Activated CD8-positive, alpha-beta memory T cell treated with anti-CD3 and anti-CD28 coated beads, Interleukin-2, amount 10 ng/mL, durations not matched to agents 7 days and 5 days (primary cell): ENCODE measurements around the gene VIPR2. TPM values are rescaled to one million over a fixed set of nuclear protein-coding genes. Genes with fewer than 3 reads are reported as not detected.

ENCODE experiments used
- ATAC-seq: fragments of 150-1000 bp; cut with Tn5 transposase; one replicate; pipeline ENCODE4 v1.10.0; 2021; ENCODE audit warnings: moderate library complexity
- CTCF ChIA-PET: fragments of 350-600 bp; sonication (Branson Sonifier 250); formaldehyde crosslinking; loops from one replicate; lab custom pipeline; 2021; ENCODE audit warnings: antibody characterized with exemption; lab: Charles Lee
- DNase-seq: peaks from one replicate; pipeline ENCODE4 v3.0.0-alpha.2; 2020
- H3K27ac Mint-ChIP-seq: one replicate; pipeline ENCODE4 v1.8.0; 2021; ENCODE audit warnings: mild to moderate bottlenecking, mixed read lengths
- H3K27me3 Mint-ChIP-seq: one replicate; pipeline ENCODE4 v1.8.0; 2021; ENCODE audit warnings: mixed read lengths
- H3K36me3 Mint-ChIP-seq: one replicate; pipeline ENCODE4 v1.8.0; 2021; ENCODE audit warnings: mild to moderate bottlenecking, mixed read lengths
- H3K4me1 Mint-ChIP-seq: one replicate; pipeline ENCODE4 v1.8.0; 2021; ENCODE audit warnings: mixed read lengths
- H3K4me3 Mint-ChIP-seq: one replicate; pipeline ENCODE4 v1.8.0; 2021; ENCODE audit warnings: mild to moderate bottlenecking, moderate library complexity, mixed read lengths
- H3K9me3 Mint-ChIP-seq: one replicate; pipeline ENCODE4 v1.8.0; 2022; ENCODE audit warnings: low read depth, mixed read lengths
- total RNA-seq, 2 experiments: library from RNA; stranded (reverse); gene quantifications; one replicate each; pipeline ENCODE4 v1.2.3, GENCODE V29; 2021

Gene VIPR2
- total RNA-seq, 2 experiments from 2014 or later = 0.05 TPM; not detected in 1

DNA sequence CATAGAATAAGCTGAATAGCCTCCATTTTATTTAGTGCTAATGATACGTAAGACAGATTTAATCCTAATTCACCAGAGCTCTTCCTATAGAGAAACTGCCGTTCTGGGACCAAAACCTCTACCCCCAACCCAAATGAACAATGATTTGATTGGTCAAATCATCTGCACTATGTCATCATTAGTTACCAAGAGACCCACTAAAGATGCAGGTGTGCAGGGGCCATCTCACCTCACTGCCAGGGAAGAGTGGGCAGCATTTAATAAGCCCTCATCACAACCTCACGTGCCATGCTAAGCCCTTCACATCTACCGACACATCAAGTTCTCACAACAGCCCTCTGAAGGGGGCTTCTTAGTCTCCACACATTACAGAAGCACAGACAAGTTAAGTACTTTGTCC, 87.0 kb downstream of the VIPR2 start:
- ATAC-seq (no peak), DNase-seq (no peak)
- CTCF ChIA-PET = no interaction called here
- Mint-ChIP-seq H3K9me3 (no peaks in the 10 kb centered on the region), H3K36me3 (no peaks in the 10 kb centered on the region), H3K4me3 (no peak overlapping the region), H3K27ac (no peak overlapping the region), H3K27me3 (peaks cover 2% of the 10 kb centered on the region), H3K4me1 (no peaks in the 10 kb centered on the region)

DNA sequence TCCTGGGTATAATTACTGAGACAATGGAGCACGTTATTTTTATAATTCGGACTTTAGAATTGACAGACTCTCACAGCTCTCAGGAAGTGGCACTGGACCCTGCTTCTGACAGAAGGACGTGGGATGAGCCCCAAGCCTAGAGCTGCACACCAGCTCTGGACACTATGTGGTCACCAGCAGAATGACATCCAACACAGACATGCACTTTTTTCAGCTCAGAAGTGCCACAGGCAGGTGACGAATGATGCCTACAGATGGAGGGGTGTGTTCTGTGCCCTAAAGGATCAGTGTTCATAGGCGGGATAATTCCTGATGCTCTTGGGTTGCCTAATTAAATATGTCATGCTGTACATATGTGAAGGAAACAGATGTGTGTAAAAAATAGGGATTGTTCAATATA, 87.9 kb downstream of the VIPR2 start:
- Mint-ChIP-seq H3K27ac (no peak overlapping the region), H3K27me3 (peaks cover 8% of the 10 kb centered on the region), H3K36me3 (peaks cover 3% of the 10 kb centered on the region), H3K9me3 (no peaks in the 10 kb centered on the region), H3K4me3 (no peak overlapping the region), H3K4me1 (peaks cover 6% of the 10 kb centered on the region)
- no peak for DNase-seq
- CTCF ChIA-PET = no interaction called here
- no peak for ATAC-seq

DNA sequence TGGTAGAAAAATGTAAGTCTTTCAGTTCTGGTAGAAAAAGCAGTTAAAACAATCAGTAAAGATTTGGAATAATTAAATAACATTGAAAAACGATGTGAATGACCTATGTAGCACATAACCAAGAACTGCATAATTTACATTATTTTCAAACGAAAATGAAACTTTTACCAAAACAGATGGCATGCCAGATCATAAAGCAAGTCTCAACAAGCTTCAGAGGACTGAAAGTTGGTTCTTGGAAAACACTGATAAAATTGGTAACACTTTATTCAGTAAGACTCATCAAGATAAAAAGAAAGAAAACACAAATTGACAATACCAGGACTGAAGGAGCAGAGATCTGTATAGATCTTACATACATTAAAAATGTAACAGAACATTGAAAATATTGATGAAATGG, 92.8 kb downstream of the VIPR2 start:
- DNase-seq (no peak), ATAC-seq (no peak)
- Mint-ChIP-seq H3K4me1 (peaks cover 15% of the 10 kb centered on the region), H3K27ac (no peak overlapping the region), H3K27me3 (peaks cover 36% of the 10 kb centered on the region), H3K36me3 (peaks cover 3% of the 10 kb centered on the region), H3K9me3 (no peaks in the 10 kb centered on the region), H3K4me3 (no peak overlapping the region)
- CTCF ChIA-PET = no interaction called here

DNA sequence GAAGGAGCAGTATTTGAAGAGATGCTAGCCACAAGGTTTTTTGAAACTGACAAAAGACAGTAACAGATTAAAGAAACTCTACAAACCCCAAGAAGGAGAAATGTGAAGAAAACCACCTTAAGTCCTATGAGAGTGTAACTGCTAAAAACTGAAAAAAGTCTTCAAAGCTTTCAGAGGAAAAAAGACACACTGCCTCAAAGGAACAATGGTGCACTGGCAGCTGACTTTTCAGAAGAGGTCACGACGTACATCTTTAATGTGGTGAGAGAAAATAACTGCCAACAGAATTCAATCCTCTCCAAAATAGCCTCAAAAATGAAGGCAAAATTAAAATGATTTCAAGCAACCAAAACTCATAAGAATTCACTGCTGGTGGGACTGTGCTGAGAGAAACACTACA, 94.0 kb downstream of the VIPR2 start:
- DNase-seq (no peak), ATAC-seq (no peak)
- Mint-ChIP-seq H3K4me1 (peaks cover 15% of the 10 kb centered on the region), H3K27ac (no peak overlapping the region), H3K36me3 (peaks cover 3% of the 10 kb centered on the region), H3K4me3 (no peak overlapping the region), H3K9me3 (no peaks in the 10 kb centered on the region), H3K27me3 (peaks cover 40% of the 10 kb centered on the region)
- CTCF ChIA-PET = no interaction called here

DNA sequence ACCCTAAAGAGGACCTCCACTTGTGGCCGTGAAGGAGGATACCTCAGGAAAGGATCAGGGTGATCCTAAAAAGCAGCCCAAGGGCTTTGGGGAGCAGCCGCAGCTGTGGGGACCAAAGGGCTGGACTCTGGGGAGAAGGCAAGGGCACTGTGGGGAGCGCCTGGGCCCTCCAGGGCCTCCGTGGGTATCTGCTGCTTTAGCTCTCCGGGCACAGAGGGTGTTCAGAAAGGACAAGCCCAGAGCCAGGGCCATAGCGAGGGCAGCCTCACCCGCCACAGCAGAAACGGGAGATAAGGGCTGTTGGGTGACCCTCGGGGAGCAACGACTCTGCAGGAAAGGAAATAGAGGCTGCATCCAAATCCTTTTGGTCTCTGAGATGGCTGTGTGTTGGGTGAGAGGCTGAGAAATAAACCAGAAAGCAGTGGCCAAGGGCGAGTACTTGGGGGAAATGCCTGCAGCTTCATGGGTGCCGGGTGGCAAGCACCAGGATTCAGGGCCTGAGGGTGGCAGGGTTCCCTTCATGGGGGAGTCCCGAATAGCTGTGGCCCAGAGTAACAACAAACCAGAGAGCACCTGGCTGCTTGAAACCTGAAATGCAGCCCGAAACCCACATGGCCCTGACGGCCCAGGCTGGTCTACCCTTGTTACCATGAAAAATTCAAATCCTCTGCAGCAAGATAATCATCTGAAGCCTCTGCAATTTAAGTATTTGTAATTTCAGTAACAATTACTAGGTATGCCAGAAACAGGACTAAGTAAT, 95.2 kb downstream of the VIPR2 start:
- ATAC-seq (no peak), DNase-seq (peak; percentile 30)
- Mint-ChIP-seq H3K27me3 (peaks cover 46% of the 10 kb centered on the region), H3K4me1 (peaks cover 15% of the 10 kb centered on the region), H3K36me3 (peaks cover 3% of the 10 kb centered on the region), H3K4me3 (no peak overlapping the region), H3K27ac (no peak overlapping the region), H3K9me3 (no peaks in the 10 kb centered on the region)
- CTCF ChIA-PET = no interaction called here

DNA sequence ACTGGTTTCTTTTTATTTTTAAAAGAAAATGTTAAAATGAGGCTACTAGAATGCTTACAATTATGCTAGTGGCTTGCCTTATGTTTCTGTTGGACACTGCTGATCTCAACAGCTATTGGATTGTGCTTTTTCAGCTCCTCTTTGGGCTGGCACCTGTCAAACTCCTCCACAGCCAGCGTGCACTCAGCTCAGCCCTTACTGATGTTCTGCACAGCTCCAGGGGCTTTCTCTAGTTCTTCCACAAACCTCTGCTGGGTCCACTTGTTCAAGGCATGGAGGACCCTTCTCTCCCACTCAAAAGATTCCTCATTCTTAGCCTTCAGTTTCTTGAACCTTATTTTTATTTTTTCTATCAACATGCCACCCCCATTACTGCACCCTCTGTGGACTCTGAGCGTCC, 96.0 kb downstream of the VIPR2 start:
- ATAC-seq (no peak), DNase-seq (peak; percentile 22)
- Mint-ChIP-seq H3K4me3 (no peak overlapping the region), H3K4me1 (peaks cover 15% of the 10 kb centered on the region), H3K27ac (no peak overlapping the region), H3K36me3 (peaks cover 3% of the 10 kb centered on the region), H3K27me3 (peaks cover 45% of the 10 kb centered on the region), H3K9me3 (no peaks in the 10 kb centered on the region)
- CTCF ChIA-PET = no interaction called here

DNA sequence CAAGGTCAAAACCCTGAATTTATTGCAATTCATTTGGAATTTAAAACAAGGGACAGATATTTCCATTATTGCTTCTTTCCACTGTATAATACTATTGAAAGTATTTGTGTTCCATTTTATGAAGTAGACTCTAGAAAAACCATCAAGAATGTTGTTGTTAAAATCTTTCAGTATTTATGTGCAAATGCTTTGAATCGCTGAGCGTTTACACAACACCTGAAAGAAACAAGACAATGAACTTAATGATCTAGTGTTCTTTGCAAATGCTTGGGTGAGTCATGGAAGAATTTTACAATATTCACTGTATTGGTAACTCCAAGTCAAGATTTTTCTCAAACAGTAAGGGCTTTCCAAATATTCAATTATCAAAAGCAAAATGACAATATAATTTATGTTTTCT, 97.1 kb downstream of the VIPR2 start:
- H3K27me3 Mint-ChIP-seq = peaks cover 45% of the 10 kb centered on the region
- no peak overlapping the region for H3K27ac Mint-ChIP-seq
- H3K36me3 Mint-ChIP-seq = peaks cover 3% of the 10 kb centered on the region
- DNase-seq (no peak), ATAC-seq (no peak)
- CTCF ChIA-PET = no interaction called here
- no peak overlapping the region for H3K4me3 Mint-ChIP-seq
- no peaks in the 10 kb centered on the region for H3K9me3 Mint-ChIP-seq
- H3K4me1 Mint-ChIP-seq = peaks cover 15% of the 10 kb centered on the region

DNA sequence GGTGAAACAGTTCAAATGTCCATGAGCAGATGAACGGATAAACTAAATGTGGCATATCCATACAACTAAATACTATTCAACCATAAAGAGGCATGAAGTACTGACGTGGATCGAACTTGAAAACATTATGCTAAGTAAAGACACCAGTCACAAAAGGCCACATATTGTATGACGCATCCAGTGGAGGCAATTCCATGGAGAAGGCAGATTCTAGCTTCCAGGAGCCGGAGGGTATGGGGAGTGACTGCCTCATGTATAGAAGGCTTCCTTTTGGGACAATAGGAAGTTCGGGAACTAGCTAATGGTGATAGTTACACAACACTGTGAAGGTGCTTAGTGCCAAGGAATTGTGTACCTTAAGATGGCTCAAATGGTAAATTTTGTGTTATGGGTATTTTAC, 98.4 kb downstream of the VIPR2 start:
- H3K4me1 Mint-ChIP-seq = peaks cover 7% of the 10 kb centered on the region
- H3K4me3 Mint-ChIP-seq = no peak overlapping the region
- DNase-seq = peak; percentile 31
- peaks cover 39% of the 10 kb centered on the region for H3K27me3 Mint-ChIP-seq
- no peak for ATAC-seq
- no peak overlapping the region for H3K27ac Mint-ChIP-seq
- no peaks in the 10 kb centered on the region for H3K36me3 Mint-ChIP-seq
- CTCF ChIA-PET = no interaction called here
- H3K9me3 Mint-ChIP-seq = no peaks in the 10 kb centered on the region

DNA sequence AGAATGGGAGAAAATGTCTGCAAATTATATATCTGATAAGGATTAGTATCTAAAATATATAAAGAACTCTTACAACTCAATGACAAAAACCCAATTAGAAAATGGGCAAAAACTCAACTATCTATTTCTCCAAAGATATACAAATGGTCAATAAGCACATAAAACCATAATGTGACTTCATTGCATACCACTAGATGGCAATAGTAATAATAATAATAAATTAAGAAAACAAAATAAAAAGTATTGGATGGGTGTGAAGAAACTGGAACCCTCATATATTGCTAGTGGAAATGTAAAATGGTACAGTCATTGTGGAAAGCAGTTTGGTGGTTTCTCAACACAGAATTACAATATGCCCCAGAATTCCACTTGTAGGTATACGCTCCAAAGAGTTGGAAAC, 98.8 kb downstream of the VIPR2 start:
- Mint-ChIP-seq H3K27ac (no peak overlapping the region), H3K4me3 (no peak overlapping the region), H3K4me1 (peaks cover 2% of the 10 kb centered on the region), H3K36me3 (no peaks in the 10 kb centered on the region), H3K27me3 (peaks cover 34% of the 10 kb centered on the region), H3K9me3 (no peaks in the 10 kb centered on the region)
- DNase-seq (no peak), ATAC-seq (no peak)
- CTCF ChIA-PET = no interaction called here

DNA sequence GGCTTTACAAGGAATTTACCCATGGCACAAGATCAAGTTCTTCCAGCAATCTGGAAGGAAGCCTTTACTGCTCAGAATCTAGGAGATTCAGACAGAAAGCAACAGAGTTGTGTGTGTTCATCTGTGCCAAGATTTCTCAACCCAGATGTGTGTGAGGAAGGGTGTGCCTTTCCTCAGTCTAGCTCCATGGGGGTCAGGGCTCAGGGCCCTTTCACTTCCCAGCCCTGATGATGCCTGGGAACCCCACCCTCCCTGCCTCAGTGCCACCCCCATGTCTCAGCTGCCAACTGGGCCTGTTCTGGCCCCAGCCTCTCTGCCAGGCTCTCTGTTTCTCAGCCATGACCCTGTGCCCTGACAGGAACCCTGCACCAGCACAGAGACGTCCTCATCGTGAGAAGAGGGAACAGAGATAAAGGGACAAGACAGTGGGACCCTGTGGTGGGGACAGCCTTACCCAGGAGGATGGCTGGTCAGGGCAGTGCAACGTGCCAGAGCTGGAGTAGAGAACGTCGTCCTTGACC, 102.0 kb downstream of the VIPR2 start:
- Mint-ChIP-seq H3K36me3 (no peaks in the 10 kb centered on the region), H3K4me1 (no peaks in the 10 kb centered on the region), H3K27ac (no peak overlapping the region), H3K9me3 (no peaks in the 10 kb centered on the region), H3K27me3 (peaks cover 15% of the 10 kb centered on the region), H3K4me3 (no peak overlapping the region)
- CTCF ChIA-PET = interaction anchor here (1.5 kb wide), 1 partner anchor 16 kb away, joined by 3 read pairs; no protein-coding TSS in a partner anchor
- ATAC-seq (no peak), DNase-seq (no peak)

DNA sequence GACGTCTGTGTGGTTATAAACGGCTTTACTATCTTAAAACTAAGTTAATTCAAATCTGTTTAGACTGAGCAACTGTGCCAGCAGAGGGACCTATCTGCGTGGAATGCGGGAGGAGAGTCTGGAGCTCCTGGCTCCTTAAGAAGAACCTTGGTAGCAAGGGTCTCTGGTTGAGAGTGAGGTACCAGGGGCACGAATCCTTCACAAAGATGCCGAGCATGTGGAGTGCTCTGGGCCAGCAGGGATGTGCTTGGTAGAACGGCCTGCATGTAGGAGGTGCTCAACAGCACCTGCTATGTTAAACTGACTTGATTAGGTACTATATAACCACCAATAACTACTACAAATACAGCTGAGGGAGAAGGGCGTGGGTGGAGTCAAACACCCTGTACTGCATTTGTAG, 102.6 kb downstream of the VIPR2 start:
- H3K27me3 Mint-ChIP-seq = peaks cover 12% of the 10 kb centered on the region
- H3K36me3 Mint-ChIP-seq = no peaks in the 10 kb centered on the region
- no peak overlapping the region for H3K27ac Mint-ChIP-seq
- DNase-seq = no peak
- CTCF ChIA-PET = no interaction called here
- no peak overlapping the region for H3K4me3 Mint-ChIP-seq
- H3K9me3 Mint-ChIP-seq = no peaks in the 10 kb centered on the region
- ATAC-seq = no peak
- no peaks in the 10 kb centered on the region for H3K4me1 Mint-ChIP-seq

DNA sequence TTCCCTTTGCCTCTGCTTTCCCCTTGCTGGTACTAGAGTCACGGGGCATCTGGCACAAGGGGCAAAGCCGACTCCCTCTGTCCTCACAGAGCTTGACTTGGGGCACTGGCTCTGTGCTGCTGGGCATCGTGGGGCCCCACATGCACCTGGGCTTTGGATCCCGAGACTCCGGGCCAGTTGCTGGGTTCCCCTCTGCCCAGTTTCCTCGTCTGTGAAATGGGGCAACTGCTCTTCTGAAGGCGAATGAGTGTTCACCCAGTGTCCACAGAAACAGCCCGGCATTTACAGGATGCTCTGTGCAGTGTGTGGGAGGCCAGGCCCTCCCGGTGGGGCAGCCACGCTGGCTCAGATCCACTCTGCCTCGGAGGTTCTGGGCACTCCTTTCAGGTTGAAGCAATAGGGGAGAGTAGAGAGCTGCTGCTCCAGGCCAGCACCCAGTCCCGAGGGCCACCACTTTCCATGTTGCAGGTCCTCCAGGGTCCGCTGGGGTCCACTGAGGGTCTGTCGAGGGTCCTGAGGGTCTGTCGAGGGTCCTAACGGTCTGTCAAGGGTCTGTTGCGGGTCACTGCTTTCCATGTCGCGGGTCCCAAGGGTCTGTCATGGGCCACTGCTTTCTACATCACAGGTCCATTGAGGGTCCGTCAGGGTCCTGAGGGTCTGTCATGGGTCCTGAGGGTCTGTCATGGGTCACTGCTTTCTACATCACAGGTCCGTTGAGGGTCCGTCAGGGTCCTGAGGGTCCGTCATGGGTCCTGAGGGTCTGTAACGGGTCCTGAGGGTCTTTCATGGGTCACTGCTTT, 103.6 kb downstream of the VIPR2 start:
- H3K4me3 Mint-ChIP-seq = no peak overlapping the region
- peaks cover 8% of the 10 kb centered on the region for H3K27me3 Mint-ChIP-seq
- H3K4me1 Mint-ChIP-seq = no peaks in the 10 kb centered on the region
- DNase-seq (peak; percentile 34), ATAC-seq (no peak)
- no peaks in the 10 kb centered on the region for H3K9me3 Mint-ChIP-seq
- CTCF ChIA-PET = no interaction called here
- H3K36me3 Mint-ChIP-seq = no peaks in the 10 kb centered on the region
- H3K27ac Mint-ChIP-seq = no peak overlapping the region

DNA sequence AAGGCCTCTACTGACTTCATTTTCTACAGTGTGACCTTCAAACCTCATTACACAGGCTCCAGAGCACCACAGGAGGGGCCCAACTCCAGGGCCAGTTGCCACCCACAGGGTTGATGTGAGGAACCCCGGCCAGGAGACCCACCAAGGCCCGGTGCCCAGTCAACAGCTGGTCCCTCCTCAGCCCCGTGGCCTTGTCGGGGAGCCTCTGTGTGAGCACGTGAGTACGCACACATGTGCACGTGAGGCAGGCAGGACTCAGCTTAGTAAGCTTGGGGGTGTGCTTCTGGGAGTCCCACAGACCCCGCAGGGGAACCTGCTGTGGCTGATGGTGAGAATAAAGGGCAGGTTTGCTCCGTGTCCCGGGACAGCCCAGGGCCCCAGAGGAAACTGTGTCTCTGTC, 104.5 kb downstream of the VIPR2 start:
- ATAC-seq (no peak), DNase-seq (peak; percentile 18)
- Mint-ChIP-seq H3K27me3 (peaks cover 6% of the 10 kb centered on the region), H3K9me3 (no peaks in the 10 kb centered on the region), H3K4me1 (no peaks in the 10 kb centered on the region), H3K4me3 (no peak overlapping the region), H3K36me3 (no peaks in the 10 kb centered on the region), H3K27ac (no peak overlapping the region)
- CTCF ChIA-PET = no interaction called here

DNA sequence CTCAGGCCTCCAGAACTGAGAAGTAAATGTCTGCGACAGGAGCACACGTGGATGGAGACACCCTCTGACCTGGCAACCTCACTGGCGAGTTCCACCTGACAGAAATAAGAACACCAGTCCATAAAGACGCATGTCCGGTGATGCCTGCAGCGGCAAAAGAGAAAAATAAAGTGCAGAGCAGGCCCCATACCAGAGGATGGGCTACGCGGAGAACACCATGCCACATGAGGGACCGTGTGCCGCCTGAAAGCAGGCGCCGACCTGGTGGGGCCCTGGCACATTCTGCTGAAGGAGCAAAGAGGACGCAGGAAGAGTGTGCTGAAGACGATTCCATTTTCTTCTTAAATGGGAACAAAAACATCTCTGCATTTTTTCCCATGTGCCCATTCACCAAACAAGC, 105.0 kb downstream of the VIPR2 start:
- Mint-ChIP-seq H3K27ac (no peak overlapping the region), H3K4me1 (no peaks in the 10 kb centered on the region), H3K27me3 (peaks cover 2% of the 10 kb centered on the region), H3K4me3 (no peak overlapping the region), H3K36me3 (no peaks in the 10 kb centered on the region), H3K9me3 (no peaks in the 10 kb centered on the region)
- CTCF ChIA-PET = no interaction called here
- ATAC-seq = no peak
- DNase-seq = peak; percentile 33
